ENCODE measurements around the gene DUSP8. TPM values are rescaled to one million over a fixed set of nuclear protein-coding genes. Genes with fewer than 3 reads are reported as not detected.

The DUSP8 gene
- total and polyA plus RNA-seq, 2 of the 8 experiments (the other 6 are each of a cell fraction or from before 2014, with no cell fraction given) = 2.8 to 3.6 TPM

- TF ChIP-seq, protein P1, sequence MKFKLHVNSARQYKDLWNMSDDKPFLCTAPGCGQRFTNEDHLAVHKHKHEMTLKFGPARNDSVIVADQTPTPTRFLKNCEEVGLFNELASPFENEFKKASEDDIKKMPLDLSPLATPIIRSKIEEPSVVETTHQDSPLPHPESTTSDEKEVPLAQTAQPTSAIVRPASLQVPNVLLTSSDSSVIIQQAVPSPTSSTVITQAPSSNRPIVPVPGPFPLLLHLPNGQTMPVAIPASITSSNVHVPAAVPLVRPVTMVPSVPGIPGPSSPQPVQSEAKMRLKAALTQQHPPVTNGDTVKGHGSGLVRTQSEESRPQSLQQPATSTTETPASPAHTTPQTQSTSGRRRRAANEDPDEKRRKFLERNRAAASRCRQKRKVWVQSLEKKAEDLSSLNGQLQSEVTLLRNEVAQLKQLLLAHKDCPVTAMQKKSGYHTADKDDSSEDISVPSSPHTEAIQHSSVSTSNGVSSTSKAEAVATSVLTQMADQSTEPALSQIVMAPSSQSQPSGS (IDR thresholded peaks at IDR 0.05; ENCODE audit: low read length) = no peak
Observed at GRCh38 chr11:1530686-1531448, 41.2 kb downstream of the DUSP8 start (continued).
